Neural progenitor cell (in vitro differentiated cells): ENCODE results near the gene TBC1D24. TPM values are rescaled to one million over a fixed set of nuclear protein-coding genes. Genes with fewer than 3 reads are reported as not detected.

ENCODE experiments used
- DNase-seq: peaks from one replicate; pipeline ENCODE4 v3.0.0-alpha.2; 2016; ENCODE audit warnings: low spot score
- H2AFZ ChIP-seq: fragments of 200-600 bp; sonication (generic); replicated peaks from 2 replicates; pipeline ENCODE4 v1.6.1; 2016; ENCODE audit warnings: antibody characterized with exemption
- H3F3A ChIP-seq: fragments of 200-600 bp; sonication (generic); 2 replicates; pipeline ENCODE4 v1.6.1; 2016; ENCODE audit warnings: antibody characterized with exemption, low read depth
- H3K27ac ChIP-seq: fragments of 200-600 bp; sonication (generic); 2 replicates; pipeline ENCODE4 v1.5.1; 2016; ENCODE audit warnings: mild to moderate bottlenecking
- H3K27me3 ChIP-seq: fragments of 200-600 bp; sonication (generic); 2 replicates; pipeline ENCODE4 v1.6.1; 2016; ENCODE audit warnings: mild to moderate bottlenecking, moderate library complexity
- H3K36me3 ChIP-seq: fragments of 200-600 bp; sonication (generic); 2 replicates; pipeline ENCODE4 v1.5.1; 2016
- H3K4me1 ChIP-seq: fragments of 200-600 bp; sonication (generic); 2 replicates; pipeline ENCODE4 v1.6.1; 2016; ENCODE audit warnings: mixed run types
- H3K4me2 ChIP-seq: fragments of 200-600 bp; sonication (generic); 2 replicates; pipeline ENCODE4 v1.6.1; 2016
- H3K4me3 ChIP-seq: fragments of 200-600 bp; sonication (generic); 2 replicates; pipeline ENCODE4 v1.5.1; 2016
- H3K79me2 ChIP-seq: fragments of 200-600 bp; sonication (generic); 2 replicates; pipeline ENCODE4 v1.6.1; 2016; ENCODE audit warnings: low read depth
- H3K9ac ChIP-seq: fragments of 200-600 bp; sonication (generic); 2 replicates; pipeline ENCODE4 v1.6.1; 2016
- H3K9me3 ChIP-seq: fragments of 200-600 bp; sonication (generic); 2 replicates; pipeline ENCODE4 v1.5.1; 2016; ENCODE audit warnings: low read depth
- H4K20me1 ChIP-seq: fragments of 200-600 bp; sonication (generic); 2 replicates; pipeline ENCODE4 v1.6.1; 2016; ENCODE audit warnings: low read depth
- H3K27ac Mint-ChIP-seq: 3 replicates; pipeline ENCODE4 v1.8.0; 2021; ENCODE audit warnings: mixed read lengths
- H3K27me3 Mint-ChIP-seq: 2 replicates; pipeline ENCODE4 v1.8.0; 2022; ENCODE audit warnings: low read depth, mild to moderate bottlenecking, inconsistent platforms, moderate library complexity, mixed read lengths; ENCODE audit not compliant: insufficient read depth
- H3K36me3 Mint-ChIP-seq: 3 replicates; pipeline ENCODE4 v1.8.0; 2021; ENCODE audit warnings: mixed read lengths
- H3K4me1 Mint-ChIP-seq: 3 replicates; pipeline ENCODE4 v1.8.0; 2021; ENCODE audit warnings: mixed read lengths
- H3K4me3 Mint-ChIP-seq: 3 replicates; pipeline ENCODE4 v1.8.0; 2021; ENCODE audit warnings: mild to moderate bottlenecking, moderate library complexity, mixed read lengths
- H3K9me3 Mint-ChIP-seq: 3 replicates; pipeline ENCODE4 v1.8.0; 2020; ENCODE audit warnings: mixed read lengths
- CTCF ChIP-seq: fragments of 200-600 bp; sonication (generic); IDR thresholded peaks from 2 replicates; pipeline ENCODE4 v1.5.1; 2017; ENCODE audit warnings: antibody characterized with exemption, mild to moderate bottlenecking
- EZH2 ChIP-seq: fragments of 200-600 bp; sonication (generic); IDR thresholded peaks from 2 replicates; pipeline ENCODE4 v1.6.1; 2017; ENCODE audit warnings: antibody characterized with exemption, mild to moderate bottlenecking, moderate library complexity
- EZH2phosphoT487 ChIP-seq: fragments of 200-600 bp; sonication (generic); IDR thresholded peaks from 2 replicates; pipeline ENCODE4 v1.6.1; 2017; ENCODE audit warnings: antibody characterized with exemption
- total RNA-seq: library from RNA; depleted of rRNA; stranded (reverse); fragments of >200 nt; gene quantifications from 2 replicates; pipeline ENCODE4 v1.2.3, GENCODE V29; 2015; ENCODE audit warnings: low replicate concordance

Gene TBC1D24
- total RNA-seq, 1 donor from 2014 or later: 8.2 TPM

DNA sequence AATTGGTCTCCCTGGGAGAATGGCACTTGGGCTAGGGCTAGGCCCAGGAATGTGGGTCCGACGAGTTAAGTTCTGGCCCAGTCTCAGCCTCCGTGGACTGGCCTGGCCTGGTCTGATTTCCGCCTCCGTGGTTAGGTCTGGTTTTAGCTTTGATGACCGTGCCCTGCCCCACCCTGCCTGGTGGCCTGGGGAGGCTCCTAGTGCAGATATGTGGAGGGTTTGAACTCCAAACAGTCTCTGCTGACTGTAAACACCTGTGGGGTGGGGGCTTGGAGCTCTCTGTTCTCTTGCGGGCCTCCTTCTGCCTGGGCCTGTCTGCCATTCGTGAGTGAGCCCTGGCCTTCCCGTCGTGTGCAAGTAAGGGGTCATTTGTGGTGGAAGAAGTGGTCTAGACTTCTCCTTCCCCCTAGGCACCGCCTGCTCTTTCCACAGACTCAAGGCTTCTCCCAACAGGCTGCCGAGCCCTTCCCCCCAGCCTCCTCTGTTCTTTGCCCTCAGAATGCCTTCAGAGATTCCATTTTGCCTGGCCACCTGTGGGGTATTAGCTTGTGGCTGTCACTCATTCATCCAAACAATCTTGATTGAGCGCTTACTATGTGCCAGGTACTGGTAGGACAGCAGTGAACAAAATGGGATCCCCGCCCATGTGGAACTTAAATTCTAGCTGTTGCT, 40.4 kb downstream of the TBC1D24 start:
- H4K20me1 ChIP-seq: peaks cover 57% of the 10 kb centered on the region

DNA sequence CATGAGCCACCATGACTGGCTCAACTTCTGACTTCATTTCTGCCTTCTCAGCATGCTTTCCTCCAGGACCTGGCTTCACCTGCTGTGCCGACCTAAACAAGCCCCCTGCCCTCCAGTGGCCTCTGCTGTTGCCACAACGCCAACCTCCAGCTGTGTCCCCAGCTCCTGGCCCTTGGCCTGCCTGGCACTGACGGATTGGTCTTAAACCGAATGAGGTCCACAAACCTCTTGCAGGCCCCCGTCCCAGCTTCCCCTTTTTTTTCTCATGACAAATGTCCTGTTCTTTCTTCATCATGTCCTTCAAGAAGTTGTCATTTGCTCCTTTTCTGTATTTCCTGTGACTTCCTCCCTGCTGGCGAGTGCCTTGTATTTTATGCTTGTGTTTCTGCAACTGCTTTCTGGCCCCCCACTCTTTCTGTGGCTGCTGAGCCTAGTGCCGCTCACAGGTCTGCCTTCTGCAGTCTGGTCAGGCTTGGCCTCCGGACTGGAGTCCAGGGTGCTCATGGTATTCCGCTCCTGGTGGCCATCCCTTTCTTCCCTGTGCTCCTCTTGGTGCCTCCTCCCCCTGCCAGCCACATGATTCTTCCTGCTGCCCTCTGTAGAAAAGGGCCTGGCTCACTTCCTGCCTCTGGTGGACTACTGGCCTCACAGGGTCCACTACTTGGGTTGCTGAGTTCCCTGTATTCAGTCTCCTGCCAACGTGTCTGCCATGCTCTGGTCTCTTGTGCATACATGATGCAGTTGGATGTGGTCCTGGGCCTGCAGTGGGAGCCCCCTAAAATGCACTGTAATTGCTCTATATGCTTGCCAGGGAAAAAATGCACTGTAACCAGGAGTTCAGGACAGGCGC, 41.7 kb downstream of the TBC1D24 start:
- no peaks in the 10 kb centered on the region for H3K9me3 Mint-ChIP-seq
- H2AFZ ChIP-seq: no peak overlapping the region
- H3K4me1 Mint-ChIP-seq: peaks cover 55% of the 10 kb centered on the region
- H3K27me3 Mint-ChIP-seq: peaks cover 15% of the 10 kb centered on the region
- H3K27ac Mint-ChIP-seq: peak overlapping the region; percentile 83
- H3K4me3 ChIP-seq: no peak overlapping the region
- H4K20me1 ChIP-seq: peaks cover 63% of the 10 kb centered on the region
- TF ChIP-seq EZH2 (no peak), EZH2phosphoT487 (no peak), CTCF (no peak)
- no peak for DNase-seq
- H3K4me2 ChIP-seq: no peak overlapping the region
- H3K4me3 Mint-ChIP-seq: peak overlapping the region; percentile 93
- H3K27ac ChIP-seq: no peak overlapping the region
- peaks cover 36% of the 10 kb centered on the region for H3F3A ChIP-seq
- peaks cover 29% of the 10 kb centered on the region for H3K4me1 ChIP-seq
- H3K9me3 ChIP-seq: no peaks in the 10 kb centered on the region
- no peaks in the 10 kb centered on the region for H3K36me3 ChIP-seq
- H3K27me3 ChIP-seq: no peaks in the 10 kb centered on the region
- no peak overlapping the region for H3K9ac ChIP-seq
- H3K79me2 ChIP-seq: peaks cover 69% of the 10 kb centered on the region
- peaks cover 2% of the 10 kb centered on the region for H3K36me3 Mint-ChIP-seq

More for the DNA sequence above, 40.4 kb downstream of the TBC1D24 start:
- Mint-ChIP-seq H3K27me3 (peaks cover 19% of the 10 kb centered on the region), H3K9me3 (no peaks in the 10 kb centered on the region), H3K4me1 (peaks cover 55% of the 10 kb centered on the region), H3K36me3 (peaks cover 2% of the 10 kb centered on the region), H3K27ac (peak overlapping the region; percentile 86), H3K4me3 (peak overlapping the region; percentile 93)
- no peak overlapping the region for H3K9ac ChIP-seq
- H3K4me3 ChIP-seq: peak overlapping the region; percentile 99
- no peak for TF ChIP-seq EZH2
- no peak for TF ChIP-seq CTCF
- no peak for TF ChIP-seq EZH2phosphoT487
- no peaks in the 10 kb centered on the region for H3K27me3 ChIP-seq
- peak overlapping the region; percentile 99 for H3K4me2 ChIP-seq
- H3F3A ChIP-seq: peaks cover 36% of the 10 kb centered on the region
- no peak overlapping the region for H2AFZ ChIP-seq
- H3K4me1 ChIP-seq: peaks cover 29% of the 10 kb centered on the region
- no peaks in the 10 kb centered on the region for H3K9me3 ChIP-seq
- DNase-seq: no peak
- H3K36me3 ChIP-seq: no peaks in the 10 kb centered on the region
- peaks cover 57% of the 10 kb centered on the region for H3K79me2 ChIP-seq
- H3K27ac ChIP-seq: no peak overlapping the region

GRCh38 chr16:2517954-2518605, 43.2 kb downstream of the TBC1D24 start:
- Mint-ChIP-seq H3K9me3 (no peaks in the 10 kb centered on the region), H3K36me3 (peaks cover 2% of the 10 kb centered on the region), H3K27me3 (peaks cover 12% of the 10 kb centered on the region), H3K4me3 (peak overlapping the region; percentile 72), H3K4me1 (peaks cover 43% of the 10 kb centered on the region), H3K27ac (no peak overlapping the region)
- Histone ChIP-seq H3F3A (peaks cover 29% of the 10 kb centered on the region), H3K27ac (no peak overlapping the region), H3K36me3 (no peaks in the 10 kb centered on the region), H3K9ac (no peak overlapping the region), H3K4me3 (no peak overlapping the region), H4K20me1 (peaks cover 63% of the 10 kb centered on the region), H3K4me1 (peaks cover 15% of the 10 kb centered on the region), H3K79me2 (peaks cover 73% of the 10 kb centered on the region), H3K27me3 (no peaks in the 10 kb centered on the region), H2AFZ (no peak overlapping the region), H3K4me2 (no peak overlapping the region), H3K9me3 (no peaks in the 10 kb centered on the region)
- DNase-seq: no peak
- TF ChIP-seq EZH2phosphoT487 (no peak), EZH2 (no peak), CTCF (no peak)
